Measurements from ENCODE around the gene CEBPA. TPM values are rescaled to one million over a fixed set of nuclear protein-coding genes. Genes with fewer than 3 reads are reported as not detected.

Gene CEBPA
- total RNA-seq, 1 experiment from 2014 or later: 3.2 TPM

GRCh38 chr19:33344573-33344925 is 42.2 kb upstream of the CEBPA start:
- H3K9me3 ChIP-seq (ENCODE audit: control insufficient read depth, low read depth, low read length): no peaks in the 10 kb centered on the region
- H2BK5ac ChIP-seq (ENCODE audit: insufficient read length, low read length): no peak overlapping the region
- no peaks in the 10 kb centered on the region for H3K23me2 ChIP-seq (ENCODE audit: insufficient read length, low read depth, low read length, poor library complexity, severe bottlenecking)
- H3K23ac ChIP-seq (ENCODE audit: insufficient read length, low read depth, low read length): no peak overlapping the region
- no peak overlapping the region for H3K27ac Mint-ChIP-seq
- no peak overlapping the region for H2BK12ac ChIP-seq (ENCODE audit: insufficient read length, low read depth, low read length)
- peaks cover 5 to 7% of the 10 kb centered on the region in 2 experiments for H3K4me1 Mint-ChIP-seq
- H4K5ac ChIP-seq (ENCODE audit: insufficient read length, low read depth, low read length): no peak overlapping the region
- no peak overlapping the region for H2BK15ac ChIP-seq (ENCODE audit: low read depth, low read length)
- no peaks in the 10 kb centered on the region for H3K27me3 ChIP-seq (ENCODE audit: insufficient read depth, low read length)
- H3K4me3 Mint-ChIP-seq: no peak overlapping the region
- no peak overlapping the region for H3K4ac ChIP-seq (ENCODE audit: low read depth, low read length)
- TF ChIP-seq, protein P1, sequence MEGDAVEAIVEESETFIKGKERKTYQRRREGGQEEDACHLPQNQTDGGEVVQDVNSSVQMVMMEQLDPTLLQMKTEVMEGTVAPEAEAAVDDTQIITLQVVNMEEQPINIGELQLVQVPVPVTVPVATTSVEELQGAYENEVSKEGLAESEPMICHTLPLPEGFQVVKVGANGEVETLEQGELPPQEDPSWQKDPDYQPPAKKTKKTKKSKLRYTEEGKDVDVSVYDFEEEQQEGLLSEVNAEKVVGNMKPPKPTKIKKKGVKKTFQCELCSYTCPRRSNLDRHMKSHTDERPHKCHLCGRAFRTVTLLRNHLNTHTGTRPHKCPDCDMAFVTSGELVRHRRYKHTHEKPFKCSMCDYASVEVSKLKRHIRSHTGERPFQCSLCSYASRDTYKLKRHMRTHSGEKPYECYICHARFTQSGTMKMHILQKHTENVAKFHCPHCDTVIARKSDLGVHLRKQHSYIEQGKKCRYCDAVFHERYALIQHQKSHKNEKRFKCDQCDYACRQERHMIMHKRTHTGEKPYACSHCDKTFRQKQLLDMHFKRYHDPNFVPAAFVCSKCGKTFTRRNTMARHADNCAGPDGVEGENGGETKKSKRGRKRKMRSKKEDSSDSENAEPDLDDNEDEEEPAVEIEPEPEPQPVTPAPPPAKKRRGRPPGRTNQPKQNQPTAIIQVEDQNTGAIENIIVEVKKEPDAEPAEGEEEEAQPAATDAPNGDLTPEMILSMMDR (conservative IDR thresholded peaks at IDR 0.05): no peak
- H2AFZ ChIP-seq (ENCODE audit: low read length): no peak overlapping the region
- DNase-seq: no peak
- no CpG with 5 or more reads among the region's 4 CpGs for WGBS (ENCODE audit: extremely low coverage, insufficient read length, low lambda C conversion rate)
- no peaks in the 10 kb centered on the region for H4K20me1 ChIP-seq (ENCODE audit: control insufficient read depth, insufficient read depth, insufficient read length)
- H3K27me3 Mint-ChIP-seq (ENCODE audit: low read depth): peaks cover 42% of the 10 kb centered on the region
- H3K4me2 ChIP-seq (ENCODE audit: insufficient read depth, insufficient read length, low read length): no peak overlapping the region
- H3K14ac ChIP-seq (ENCODE audit: insufficient read depth, low read length): no peak overlapping the region; the same call in 1 of the 2 replicates
- H4K8ac ChIP-seq (replicated peaks; ENCODE audit: insufficient read length, low read depth, low read length): no peak overlapping the region
- H3K4me1 ChIP-seq (ENCODE audit: insufficient read depth, low read length): no peaks in the 10 kb centered on the region
- H2AK5ac ChIP-seq (ENCODE audit: insufficient read length, low read length): no peak overlapping the region
- H3K36me3 Mint-ChIP-seq (ENCODE audit: insufficient read depth in 1 of 3, low read depth in 3 of 3): no peaks in the 10 kb centered on the region
- no peak overlapping the region for H3K18ac ChIP-seq (ENCODE audit: insufficient read length, low read depth, low read length)
- H2BK20ac ChIP-seq (ENCODE audit: low read depth, low read length, poor library complexity, severe bottlenecking): no peak overlapping the region
- no peak overlapping the region for H4K91ac ChIP-seq (ENCODE audit: insufficient read length, low read depth, low read length)
- no peak overlapping the region for H3K56ac ChIP-seq (ENCODE audit: insufficient read length, low read depth, low read length)
- no peaks in the 10 kb centered on the region for H3K9me3 Mint-ChIP-seq
- no peak overlapping the region for H3K9ac ChIP-seq (ENCODE audit: extremely low read depth, insufficient read length, low read length)
- H3K27ac ChIP-seq (ENCODE audit: insufficient read length, low read depth, low read length): no peak overlapping the region
- no peak overlapping the region for H2BK120ac ChIP-seq (ENCODE audit: low read depth, low read length, poor library complexity, severe bottlenecking)
- no peaks in the 10 kb centered on the region for H3K79me2 ChIP-seq (ENCODE audit: insufficient read depth, low read length)
- peak overlapping the region; percentile 95 for H3T11ph ChIP-seq (ENCODE audit: low read length)
- H3K79me1 ChIP-seq (ENCODE audit: insufficient read depth, low read depth, low read length, poor library complexity, severe bottlenecking): no peaks in the 10 kb centered on the region

All from H9 (cell line).